ENCODE measurements around the gene LYPD5.

DNA sequence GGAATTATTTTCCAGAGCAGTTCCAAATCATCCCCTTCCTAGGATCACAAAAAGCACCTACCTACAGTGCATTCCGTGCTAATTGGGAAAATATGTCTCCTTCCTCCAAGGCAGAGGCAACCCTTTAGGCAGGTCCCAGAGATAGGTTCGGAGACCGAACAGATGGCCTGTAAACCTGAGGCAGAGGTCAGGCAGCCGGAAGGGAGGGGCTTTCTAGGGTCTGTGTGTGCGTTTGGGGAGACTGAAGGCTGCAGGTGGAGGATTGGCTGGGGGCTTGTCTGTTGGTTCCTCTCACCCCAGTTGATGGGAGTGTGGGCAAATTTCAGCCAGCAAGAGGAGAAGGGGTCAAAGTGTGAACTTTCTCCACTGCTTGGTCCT, 28.5 kb downstream of the LYPD5 start:
- TF ChIP-seq, protein P1, sequence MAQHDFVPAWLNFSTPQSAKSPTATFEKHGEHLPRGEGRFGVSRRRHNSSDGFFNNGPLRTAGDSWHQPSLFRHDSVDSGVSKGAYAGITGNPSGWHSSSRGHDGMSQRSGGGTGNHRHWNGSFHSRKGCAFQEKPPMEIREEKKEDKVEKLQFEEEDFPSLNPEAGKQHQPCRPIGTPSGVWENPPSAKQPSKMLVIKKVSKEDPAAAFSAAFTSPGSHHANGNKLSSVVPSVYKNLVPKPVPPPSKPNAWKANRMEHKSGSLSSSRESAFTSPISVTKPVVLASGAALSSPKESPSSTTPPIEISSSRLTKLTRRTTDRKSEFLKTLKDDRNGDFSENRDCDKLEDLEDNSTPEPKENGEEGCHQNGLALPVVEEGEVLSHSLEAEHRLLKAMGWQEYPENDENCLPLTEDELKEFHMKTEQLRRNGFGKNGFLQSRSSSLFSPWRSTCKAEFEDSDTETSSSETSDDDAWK (CRISPR knock-in tag; IDR thresholded peaks at IDR 0.05), result no peak
- TF ChIP-seq PHF8 (CRISPR knock-in tag; IDR thresholded peaks at IDR 0.05) (no peak), NR2F6 (IDR thresholded peaks at IDR 0.05) (no peak), NR2F6 (CRISPR knock-in tag; IDR thresholded peaks at IDR 0.05) (no peak), CTCF (CRISPR knock-in tag; IDR thresholded peaks at IDR 0.05) (no peak), ZNF766 (CRISPR knock-in tag; IDR thresholded peaks at IDR 0.05; ENCODE audit: borderline replicate concordance) (no peak)

Measured in HepG2 (cell line).